Stomach (tissue), 9 donors: Measurements from ENCODE around the gene PPP1R14C. TPM values are rescaled to one million over a fixed set of nuclear protein-coding genes. Genes with fewer than 3 reads are reported as not detected.

ENCODE experiments used
- DNase-seq, 2 donors: peaks; one replicate each; pipeline versions ENCODE4 v3.0.0 to v3.0.0-alpha.2; 2013 to 2019
- H3K27ac ChIP-seq, 5 donors: fragments of 200-600 bp in 4 of 5; sonication (generic) in 4 of 5; one replicate each; pipeline ENCODE4 v1.5.1; 2013 to 2019; ENCODE audit warnings: mild to moderate bottlenecking in 1 of 5, moderate library complexity in 1 of 5
- H3K27me3 ChIP-seq, 3 donors: fragments of 200-600 bp; sonication (generic); one replicate each; pipeline ENCODE4 v1.5.1; 2017 to 2019; ENCODE audit warnings: mixed run types in 1 of 3
- H3K36me3 ChIP-seq, 4 donors: fragments of 200-600 bp; sonication (generic); 1 replicate in 3 of 4; 2 replicates in 1 of 4; pipeline ENCODE4 v1.5.1; 2016 to 2019
- H3K4me1 ChIP-seq, 4 donors: fragments of 200-600 bp; sonication (generic); one replicate each; pipeline ENCODE4 v1.5.1; 2016 to 2019
- H3K4me3 ChIP-seq, 4 donors: fragments of 200-600 bp; sonication (generic) in 3 of 4; one replicate each; pipeline ENCODE4 v1.5.1; 2016 to 2019; ENCODE audit warnings: mild to moderate bottlenecking in 1 of 4
- H3K9me3 ChIP-seq, 4 donors: fragments of 200-600 bp; sonication (generic); one replicate each; pipeline ENCODE4 v1.5.1; 2016 to 2019
- CTCF ChIP-seq, 7 experiments: fragments of 450-650 bp in 4 of 7; fragments of 200-600 bp in 3 of 7; sonication (generic) in 3 of 7; IDR thresholded peaks; one replicate each; pipeline ENCODE4 v1.5.1; 2016 to 2019; ENCODE audit warnings: antibody characterized with exemption in 7 of 7, control low read depth in 2 of 7, mild to moderate bottlenecking in 1 of 7
- EP300 ChIP-seq: sonication (generic); formaldehyde crosslinking; IDR thresholded peaks from one replicate; pipeline ENCODE4 v1.6.1; 2017; ENCODE audit warnings: antibody characterized with exemption
- POLR2A ChIP-seq, 4 donors: fragments of 450-650 bp; IDR thresholded peaks; one replicate each; pipeline ENCODE4 v1.6.1; 2016; ENCODE audit warnings: antibody characterized with exemption in 4 of 4, control low read depth in 2 of 4, mild to moderate bottlenecking in 1 of 4, moderate library complexity in 1 of 4
- POLR2AphosphoS5 ChIP-seq, 3 donors: sonication (generic); formaldehyde crosslinking; IDR thresholded peaks; one replicate each; pipeline ENCODE4 v1.6.1; 2016; ENCODE audit warnings: antibody characterized with exemption in 3 of 3
- WGBS, 5 donors: extraction: QIAGEN DNeasy Blood & Tissue Kit in 3 of 5; methylation state at CpG; one replicate each; pipeline versions ENCODE4 v1.1.5 to v1.1.7; 2013 to 2018; 5-methylcytosine and 5-hydroxymethylcytosine counted together
- intact Hi-C: fragments of 100-400 bp; cut with DNase I; formaldehyde crosslinking; loops from one replicate; pipeline ENCODE4 v1.15.1; 2023; ENCODE audit warnings: low total_unique reads
- polyA plus RNA-seq, 3 donors: library from polyadenylated mRNA; stranded (reverse); fragments of 200-250 nt; gene quantifications; one replicate each; pipeline ENCODE4 v1.2.3, GENCODE V29; 2013
- total RNA-seq, 5 donors: library from RNA; depleted of rRNA; stranded (reverse); fragments of >200 nt; gene quantifications; one replicate each; pipeline versions ENCODE4 v1.1.0 to v1.2.3, GENCODE V29; 2014 to 2016
- donor health status: healthy with polysubstance abuse.
- donor health status: Bipolar disorder and iron deficiency.
- donor health status: healthy.

Gene PPP1R14C
- total and polyA plus RNA-seq, 8 donors = 0.25 to 13.8 (median 4.1) TPM; not detected in 3

- intact Hi-C loops = no loop called here
- no peak overlapping the region for H3K4me3 ChIP-seq
- H3K27ac ChIP-seq = no peak overlapping the region
- TF ChIP-seq CTCF (IDR thresholded peaks at IDR 0.05) = no peak
- TF ChIP-seq EP300 = no peak
- no peak for TF ChIP-seq POLR2AphosphoS5 (IDR thresholded peaks at IDR 0.05)
- no peak for TF ChIP-seq POLR2A (IDR thresholded peaks at IDR 0.05)
- no peak for DNase-seq
- H3K9me3 ChIP-seq = peaks cover 0 to 14% (median 7%) of the 10 kb centered on the region in 4 donors
- no peaks in the 10 kb centered on the region for H3K27me3 ChIP-seq
- 79 to 85% (median 80%) methylated on average over 6 of the region's 6 CpGs for WGBS, 5 donors
- H3K4me1 ChIP-seq = no peaks in the 10 kb centered on the region
- no peaks in the 10 kb centered on the region for H3K36me3 ChIP-seq
Observed at GRCh38 chr6:150245148-150245935, 102.5 kb downstream of the PPP1R14C start.

- Histone ChIP-seq H3K4me1 (peaks cover 0 to 10% (median 5%) of the 10 kb centered on the region in 4 donors), H3K36me3 (no peaks in the 10 kb centered on the region), H3K9me3 (peaks cover 0 to 14% (median 7%) of the 10 kb centered on the region in 4 donors), H3K27me3 (no peaks in the 10 kb centered on the region), H3K4me3 (no peak overlapping the region), H3K27ac (no peak overlapping the region)
- WGBS, 5 donors = 96 to 100% (median 98%) methylated on average over 2 of the region's 2 CpGs
- no peak for DNase-seq
- TF ChIP-seq POLR2AphosphoS5 (IDR thresholded peaks at IDR 0.05) = no peak
- no peak for TF ChIP-seq POLR2A (IDR thresholded peaks at IDR 0.05)
- TF ChIP-seq EP300 = no peak
- no peak for TF ChIP-seq CTCF (IDR thresholded peaks at IDR 0.05)
- intact Hi-C loops = no loop called here
Observed at GRCh38 chr6:150247803-150248202, 105.0 kb downstream of the PPP1R14C start.

- H3K27ac ChIP-seq = no peak overlapping the region
- no peaks in the 10 kb centered on the region for H3K36me3 ChIP-seq
- no peak for DNase-seq
- no peak overlapping the region for H3K4me3 ChIP-seq
- H3K4me1 ChIP-seq = peaks cover 0 to 10% (median 5%) of the 10 kb centered on the region in 4 donors
- 75 to 86% (median 80%) methylated on average over 1 of the region's 1 CpG for WGBS, 5 donors
- TF ChIP-seq CTCF (IDR thresholded peaks at IDR 0.05) = no peak
- TF ChIP-seq POLR2A (IDR thresholded peaks at IDR 0.05) = no peak
- no peak for TF ChIP-seq POLR2AphosphoS5 (IDR thresholded peaks at IDR 0.05)
- TF ChIP-seq EP300 = no peak
- intact Hi-C loops = no loop called here
- no peaks in the 10 kb centered on the region for H3K27me3 ChIP-seq
- H3K9me3 ChIP-seq = peaks cover 0 to 14% (median 7%) of the 10 kb centered on the region in 4 donors
Observed at GRCh38 chr6:150248300-150248699, 105.5 kb downstream of the PPP1R14C start.

- intact Hi-C loops = no loop called here
- no peak for DNase-seq
- WGBS, 5 donors = 83 to 92% (median 88%) methylated on average over 2 of the region's 2 CpGs
- Histone ChIP-seq H3K9me3 (peaks cover 0 to 14% (median 7%) of the 10 kb centered on the region in 4 donors), H3K36me3 (no peaks in the 10 kb centered on the region), H3K27me3 (no peaks in the 10 kb centered on the region), H3K27ac (no peak overlapping the region), H3K4me1 (peaks cover 0 to 10% (median 5%) of the 10 kb centered on the region in 4 donors), H3K4me3 (no peak overlapping the region)
- TF ChIP-seq EP300 (no peak), POLR2AphosphoS5 (IDR thresholded peaks at IDR 0.05) (no peak), POLR2A (IDR thresholded peaks at IDR 0.05) (no peak), CTCF (IDR thresholded peaks at IDR 0.05) (no peak)
Observed at GRCh38 chr6:150249261-150249660, 106.4 kb downstream of the PPP1R14C start.
